ENCODE measurements around the gene CPEB4. TPM values are rescaled to one million over a fixed set of nuclear protein-coding genes. Genes with fewer than 3 reads are reported as not detected.

Gene CPEB4
- total RNA-seq, 1 experiment from 2014 or later, result 86.7 TPM

DNA sequence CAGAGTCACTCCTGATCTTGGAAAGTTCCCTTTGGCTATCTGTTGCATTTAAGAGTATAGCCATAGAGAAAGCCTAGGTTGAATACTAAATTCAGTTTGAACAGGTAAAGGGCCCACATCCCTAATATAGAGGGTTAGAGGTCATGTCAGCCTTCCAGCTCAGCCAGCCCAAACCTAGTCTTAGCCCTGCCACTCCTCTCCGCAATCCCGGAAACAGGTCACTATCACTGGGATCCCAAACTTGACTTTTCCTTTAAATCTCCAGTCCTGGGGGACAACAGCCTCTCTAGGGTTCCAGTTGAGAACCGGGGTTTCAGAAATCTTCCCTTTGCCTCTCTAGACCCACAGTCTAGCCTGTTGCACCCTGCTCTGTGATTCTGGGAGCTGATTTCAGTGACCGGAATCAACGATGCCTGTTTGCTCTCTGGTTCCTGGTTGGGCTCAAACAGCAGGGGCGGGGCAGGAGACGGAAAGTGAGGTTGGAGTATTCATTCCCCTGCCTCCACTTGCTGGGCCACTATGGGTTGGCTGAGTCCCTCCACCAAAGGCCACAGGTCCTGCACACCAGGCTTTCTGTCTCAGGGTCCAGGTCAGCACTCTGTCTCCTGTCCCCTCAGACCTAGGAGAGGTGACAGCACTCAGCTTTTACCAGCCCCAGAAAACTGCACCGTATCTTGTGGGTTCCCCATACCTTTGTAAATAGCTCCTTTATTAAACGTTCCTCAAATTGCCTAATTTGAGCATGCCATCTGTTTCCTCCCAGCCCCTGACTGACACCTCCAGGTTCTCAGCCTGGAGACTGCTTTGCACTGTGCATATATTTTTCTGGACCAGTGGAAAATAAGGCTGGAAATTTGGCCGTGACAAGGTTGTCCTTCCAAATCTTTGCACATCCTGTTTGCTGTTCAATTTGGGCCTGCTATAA is 23.8 kb upstream of the CPEB4 start:
- Mint-ChIP-seq H3K27ac (ENCODE audit: low read depth, unreplicated experiment) (no peak overlapping the region), H3K36me3 (ENCODE audit: insufficient read depth, unreplicated experiment) (no peaks in the 10 kb centered on the region), H3K4me1 (ENCODE audit: insufficient read depth, unreplicated experiment) (peaks cover 18% of the 10 kb centered on the region), H3K4me3 (ENCODE audit: unreplicated experiment) (no peak overlapping the region), H3K9me3 (ENCODE audit: unreplicated experiment) (no peaks in the 10 kb centered on the region), H3K27me3 (ENCODE audit: insufficient read depth, unreplicated experiment) (no peaks in the 10 kb centered on the region)
- ChIA-PET POLR2A (interaction anchor here (0.7 to 1.0 kb wide), 3 partner anchors 9 to 25 kb away, joined by 3 to 4 read pairs (median 4); partner anchors contain the start of gene CPEB4), CTCF (interaction anchor here (0.7 kb wide), 1 partner anchor 466 kb away, joined by 3 read pairs; no protein-coding TSS in a partner anchor)
- TF ChIP-seq, protein P1, sequence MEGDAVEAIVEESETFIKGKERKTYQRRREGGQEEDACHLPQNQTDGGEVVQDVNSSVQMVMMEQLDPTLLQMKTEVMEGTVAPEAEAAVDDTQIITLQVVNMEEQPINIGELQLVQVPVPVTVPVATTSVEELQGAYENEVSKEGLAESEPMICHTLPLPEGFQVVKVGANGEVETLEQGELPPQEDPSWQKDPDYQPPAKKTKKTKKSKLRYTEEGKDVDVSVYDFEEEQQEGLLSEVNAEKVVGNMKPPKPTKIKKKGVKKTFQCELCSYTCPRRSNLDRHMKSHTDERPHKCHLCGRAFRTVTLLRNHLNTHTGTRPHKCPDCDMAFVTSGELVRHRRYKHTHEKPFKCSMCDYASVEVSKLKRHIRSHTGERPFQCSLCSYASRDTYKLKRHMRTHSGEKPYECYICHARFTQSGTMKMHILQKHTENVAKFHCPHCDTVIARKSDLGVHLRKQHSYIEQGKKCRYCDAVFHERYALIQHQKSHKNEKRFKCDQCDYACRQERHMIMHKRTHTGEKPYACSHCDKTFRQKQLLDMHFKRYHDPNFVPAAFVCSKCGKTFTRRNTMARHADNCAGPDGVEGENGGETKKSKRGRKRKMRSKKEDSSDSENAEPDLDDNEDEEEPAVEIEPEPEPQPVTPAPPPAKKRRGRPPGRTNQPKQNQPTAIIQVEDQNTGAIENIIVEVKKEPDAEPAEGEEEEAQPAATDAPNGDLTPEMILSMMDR (IDR thresholded peaks at IDR 0.05; ENCODE audit: unreplicated experiment), result no peak
- DNase-seq (ENCODE audit: unreplicated experiment), result no peak
- BruUV-seq (replicated peaks), result no TSS peak
- intact Hi-C loops (cut with micrococcal nuclease), result no loop called here

DNA sequence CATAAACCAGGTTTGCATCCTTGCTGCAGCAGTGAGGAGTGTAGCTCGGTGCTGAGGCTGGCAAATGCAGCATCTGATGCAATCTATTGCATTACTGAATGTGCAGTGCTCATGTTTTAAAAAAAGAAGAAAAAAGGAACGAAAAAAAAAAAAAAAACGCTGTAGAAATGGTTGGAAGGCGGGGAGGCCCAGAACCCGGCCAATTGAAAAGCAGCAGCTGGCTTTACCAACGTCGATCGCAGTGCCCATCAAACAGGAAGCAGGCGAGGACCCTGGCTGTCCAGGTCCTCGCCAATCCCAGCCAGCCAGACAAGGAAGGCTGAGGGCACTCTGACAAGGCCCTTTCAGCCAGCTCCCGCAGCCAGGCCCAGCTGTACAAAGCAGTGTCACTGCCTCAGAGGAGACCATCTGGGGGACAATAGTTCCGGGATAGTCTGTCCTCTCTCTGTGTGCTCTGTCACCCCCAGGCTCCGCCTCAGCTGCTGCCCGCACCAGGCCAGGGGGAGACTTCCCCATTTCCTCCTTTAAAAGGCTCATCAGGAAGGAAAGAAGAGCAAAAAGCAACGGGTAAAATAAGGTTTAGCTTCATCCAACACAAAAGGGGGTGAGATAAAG is 21.8 kb upstream of the CPEB4 start:
- intact Hi-C loops (cut with micrococcal nuclease), result no loop called here
- no peaks in the 10 kb centered on the region for H3K9me3 Mint-ChIP-seq (ENCODE audit: unreplicated experiment)
- no peak overlapping the region for H3K27ac Mint-ChIP-seq (ENCODE audit: low read depth, unreplicated experiment)

DNA sequence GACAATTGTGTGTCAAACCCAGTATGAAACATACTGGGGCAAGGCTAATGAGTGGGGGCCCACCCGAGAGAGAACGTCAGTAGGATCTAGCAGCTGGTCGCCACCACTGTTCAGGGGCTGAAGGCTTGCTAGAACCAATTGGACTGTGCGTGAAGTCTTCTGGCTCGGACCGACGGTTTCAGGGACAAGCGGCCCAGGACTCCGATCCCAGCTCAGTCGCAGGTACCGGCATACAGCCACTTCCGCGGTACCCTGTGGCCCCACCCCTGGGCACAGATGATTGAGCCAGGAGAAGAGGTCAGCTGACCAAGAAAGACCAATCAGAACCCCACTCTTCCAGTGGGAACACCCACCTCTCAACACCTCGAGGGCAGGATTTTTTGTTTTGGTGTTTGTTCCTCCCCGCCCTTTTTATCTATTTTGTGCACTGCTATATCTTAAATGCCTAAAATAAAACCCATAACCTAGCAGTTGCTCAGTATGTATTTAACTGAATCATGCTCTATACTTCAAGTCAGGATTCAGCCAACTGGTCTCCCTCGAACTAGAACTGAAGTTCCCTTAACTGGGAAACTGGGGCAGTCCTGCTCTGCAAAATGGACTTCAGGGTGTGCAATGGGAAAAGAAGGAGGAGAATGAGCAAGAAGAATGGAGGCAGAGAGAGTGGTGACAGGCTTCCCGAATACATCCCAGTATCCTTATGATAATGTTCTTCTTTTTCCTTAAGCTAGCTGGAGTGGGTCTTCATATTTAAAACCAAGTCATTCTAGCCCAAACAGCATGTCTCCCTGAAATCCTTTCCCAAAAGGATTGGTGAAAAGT is 21.1 kb upstream of the CPEB4 start:
- DNase-seq (ENCODE audit: unreplicated experiment), result no peak
- Mint-ChIP-seq H3K4me3 (ENCODE audit: unreplicated experiment) (no peak overlapping the region), H3K27me3 (ENCODE audit: insufficient read depth, unreplicated experiment) (no peaks in the 10 kb centered on the region), H3K4me1 (ENCODE audit: insufficient read depth, unreplicated experiment) (peaks cover 7% of the 10 kb centered on the region), H3K27ac (ENCODE audit: low read depth, unreplicated experiment) (no peak overlapping the region), H3K9me3 (ENCODE audit: unreplicated experiment) (no peaks in the 10 kb centered on the region), H3K36me3 (ENCODE audit: insufficient read depth, unreplicated experiment) (no peaks in the 10 kb centered on the region)
- TF ChIP-seq, protein P1 (IDR thresholded peaks at IDR 0.05; ENCODE audit: unreplicated experiment), result no peak
- intact Hi-C loops (cut with micrococcal nuclease), result no loop called here
- CTCF ChIA-PET, result interaction anchor here (1.0 kb wide), 1 partner anchor 25 kb away, joined by 3 read pairs; no protein-coding TSS in a partner anchor
- no TSS peak for BruUV-seq (replicated peaks)
- POLR2A ChIA-PET, result interaction anchor here (0.5 to 1.2 kb wide), 2 partner anchors 21 to 545 kb away, joined by 5 read pairs; partner anchors contain the start of gene CPEB4

More for the DNA sequence above, 21.8 kb upstream of the CPEB4 start:
- CTCF ChIA-PET, result interaction anchor here (0.6 to 1.0 kb wide), 2 partner anchors 25 to 30 kb away, joined by 3 read pairs; no protein-coding TSS in a partner anchor
- H3K4me1 Mint-ChIP-seq (ENCODE audit: insufficient read depth, unreplicated experiment), result peaks cover 7% of the 10 kb centered on the region
- no peak overlapping the region for H3K4me3 Mint-ChIP-seq (ENCODE audit: unreplicated experiment)
- no TSS peak for BruUV-seq (replicated peaks)
- H3K27me3 Mint-ChIP-seq (ENCODE audit: insufficient read depth, unreplicated experiment), result no peaks in the 10 kb centered on the region
- TF ChIP-seq, protein P1 (IDR thresholded peaks at IDR 0.05; ENCODE audit: unreplicated experiment), result no peak
- no peaks in the 10 kb centered on the region for H3K36me3 Mint-ChIP-seq (ENCODE audit: insufficient read depth, unreplicated experiment)
- POLR2A ChIA-PET, result interaction anchor here (0.5 to 1.2 kb wide), 3 partner anchors 10 to 544 kb away, joined by 3 to 5 read pairs (median 5); partner anchors contain the start of gene CPEB4
- DNase-seq (ENCODE audit: unreplicated experiment), result no peak

Data from MCF 10A (cell line).